Osteoblast (primary cell): ENCODE results near the gene XYLT1. TPM values are rescaled to one million over a fixed set of nuclear protein-coding genes. Genes with fewer than 3 reads are reported as not detected.

Experiments
- DNase-seq: peaks from one replicate; pipeline ENCODE4 v3.0.0; 2011; ENCODE audit warnings: low spot score, mixed read lengths; ENCODE audit not compliant: insufficient read length; ENCODE audit errors: missing footprints
- H2AFZ ChIP-seq: 2 replicates; pipeline ENCODE4 v1.6.0; 2011; ENCODE audit warnings: mild to moderate bottlenecking, low read length
- H3K27ac ChIP-seq: 2 replicates; pipeline ENCODE4 v1.5.1; 2011; ENCODE audit warnings: mild to moderate bottlenecking, low read depth, low read length, moderate library complexity
- H3K27me3 ChIP-seq: 2 replicates; pipeline ENCODE4 v1.6.0; 2012; ENCODE audit warnings: mild to moderate bottlenecking, control low read depth, inconsistent platforms, low read length, moderate library complexity; ENCODE audit not compliant: insufficient read depth
- H3K36me3 ChIP-seq: 2 replicates; pipeline ENCODE4 v1.5.1; 2011; ENCODE audit warnings: mild to moderate bottlenecking, low read length, control low read depth, moderate library complexity; ENCODE audit not compliant: insufficient read depth
- H3K4me1 ChIP-seq: 2 replicates; pipeline ENCODE4 v1.5.1; 2011; ENCODE audit warnings: mild to moderate bottlenecking, low read length, control low read depth, moderate library complexity; ENCODE audit not compliant: insufficient read depth
- H3K4me2 ChIP-seq: 2 replicates; pipeline ENCODE4 v1.6.0; 2011; ENCODE audit warnings: mild to moderate bottlenecking, low read length; ENCODE audit not compliant: insufficient read depth
- H3K4me3 ChIP-seq: fragments of 200-600 bp; sonication (generic); 3 replicates; pipeline ENCODE4 v1.5.1; 2012; ENCODE audit warnings: mild to moderate bottlenecking, low read length, inconsistent platforms; ENCODE audit not compliant: insufficient read depth
- H3K79me2 ChIP-seq: 2 replicates; pipeline ENCODE4 v1.6.0; 2012; ENCODE audit warnings: mild to moderate bottlenecking, low read length, control low read depth, inconsistent platforms; ENCODE audit not compliant: insufficient read depth
- H3K9me3 ChIP-seq: 2 replicates; pipeline ENCODE4 v1.5.1; 2011; ENCODE audit warnings: low read depth, low read length, control low read depth
- H4K20me1 ChIP-seq: 2 replicates; pipeline ENCODE4 v1.6.0; 2012; ENCODE audit warnings: mild to moderate bottlenecking, low read length, control low read depth; ENCODE audit not compliant: insufficient read depth
- total RNA-seq: library from RNA; depleted of rRNA; stranded (reverse); fragments of >200 nt; gene quantifications from 2 replicates; pipeline ENCODE4 v1.2.3, GENCODE V29; 2012
- TF ChIP-seq, protein P1 (sequence below): IDR thresholded peaks from 2 replicates; pipeline ENCODE4 v1.5.1; 2011; ENCODE audit warnings: mild to moderate bottlenecking, low read depth, low read length, moderate library complexity; ENCODE audit errors: extremely low read depth

XYLT1 gene
- total RNA-seq, 1 donor: 43.4 TPM

DNA sequence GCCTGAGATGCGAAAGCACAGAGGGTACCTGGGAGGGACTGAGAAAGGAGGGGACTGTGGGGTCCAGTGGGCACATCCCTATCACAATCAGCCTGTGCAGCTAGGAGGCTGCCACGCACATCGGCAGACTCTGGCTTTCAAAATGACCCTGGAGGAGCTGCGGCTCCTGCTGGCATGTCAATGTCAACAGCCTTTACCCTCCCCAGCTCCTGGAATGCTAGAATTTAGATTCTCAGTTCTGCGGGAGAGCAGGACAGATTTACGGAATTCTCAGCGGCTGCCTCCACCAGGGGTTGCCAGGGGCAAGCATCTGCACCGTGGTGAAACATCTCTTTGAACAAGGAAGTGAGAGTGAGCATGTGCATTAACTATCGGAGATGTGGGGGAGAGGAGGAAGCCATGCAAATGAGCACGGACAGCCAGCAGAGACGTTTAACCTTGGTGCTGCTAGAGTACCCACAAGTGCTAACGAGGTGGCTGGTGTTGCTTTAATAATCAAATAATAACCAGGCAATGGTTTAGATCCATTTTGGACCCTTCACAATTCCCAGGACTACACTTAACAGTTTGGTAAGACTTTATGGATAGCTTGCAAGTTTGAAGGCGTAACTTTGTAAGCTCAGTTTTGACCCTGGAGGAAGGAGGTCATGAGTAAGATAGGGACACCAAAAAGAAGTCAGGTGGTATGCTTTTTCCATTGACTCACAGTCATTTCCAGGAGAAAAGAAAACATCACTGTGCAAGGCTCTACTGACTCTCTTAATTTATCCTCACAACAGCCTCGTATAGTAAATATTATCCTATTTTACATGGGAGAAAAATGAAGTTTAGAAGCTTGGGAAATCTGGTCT lies 54.1 kb downstream of the XYLT1 start:
- H3K4me1 ChIP-seq: peaks cover 12% of the 10 kb centered on the region
- no peaks in the 10 kb centered on the region for H3K9me3 ChIP-seq
- peak overlapping the region; percentile 50 for H3K4me2 ChIP-seq
- H4K20me1 ChIP-seq: peaks cover 17% of the 10 kb centered on the region
- peak overlapping the region; percentile 23 for H2AFZ ChIP-seq
- peak overlapping the region; percentile 37 for H3K4me3 ChIP-seq
- peaks cover 44% of the 10 kb centered on the region for H3K79me2 ChIP-seq
- DNase-seq: peak; percentile 81
- TF ChIP-seq, protein P1, sequence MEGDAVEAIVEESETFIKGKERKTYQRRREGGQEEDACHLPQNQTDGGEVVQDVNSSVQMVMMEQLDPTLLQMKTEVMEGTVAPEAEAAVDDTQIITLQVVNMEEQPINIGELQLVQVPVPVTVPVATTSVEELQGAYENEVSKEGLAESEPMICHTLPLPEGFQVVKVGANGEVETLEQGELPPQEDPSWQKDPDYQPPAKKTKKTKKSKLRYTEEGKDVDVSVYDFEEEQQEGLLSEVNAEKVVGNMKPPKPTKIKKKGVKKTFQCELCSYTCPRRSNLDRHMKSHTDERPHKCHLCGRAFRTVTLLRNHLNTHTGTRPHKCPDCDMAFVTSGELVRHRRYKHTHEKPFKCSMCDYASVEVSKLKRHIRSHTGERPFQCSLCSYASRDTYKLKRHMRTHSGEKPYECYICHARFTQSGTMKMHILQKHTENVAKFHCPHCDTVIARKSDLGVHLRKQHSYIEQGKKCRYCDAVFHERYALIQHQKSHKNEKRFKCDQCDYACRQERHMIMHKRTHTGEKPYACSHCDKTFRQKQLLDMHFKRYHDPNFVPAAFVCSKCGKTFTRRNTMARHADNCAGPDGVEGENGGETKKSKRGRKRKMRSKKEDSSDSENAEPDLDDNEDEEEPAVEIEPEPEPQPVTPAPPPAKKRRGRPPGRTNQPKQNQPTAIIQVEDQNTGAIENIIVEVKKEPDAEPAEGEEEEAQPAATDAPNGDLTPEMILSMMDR: peak; percentile 18
- H3K27me3 ChIP-seq: no peaks in the 10 kb centered on the region
- no peaks in the 10 kb centered on the region for H3K36me3 ChIP-seq
- H3K27ac ChIP-seq: no peak overlapping the region

DNA sequence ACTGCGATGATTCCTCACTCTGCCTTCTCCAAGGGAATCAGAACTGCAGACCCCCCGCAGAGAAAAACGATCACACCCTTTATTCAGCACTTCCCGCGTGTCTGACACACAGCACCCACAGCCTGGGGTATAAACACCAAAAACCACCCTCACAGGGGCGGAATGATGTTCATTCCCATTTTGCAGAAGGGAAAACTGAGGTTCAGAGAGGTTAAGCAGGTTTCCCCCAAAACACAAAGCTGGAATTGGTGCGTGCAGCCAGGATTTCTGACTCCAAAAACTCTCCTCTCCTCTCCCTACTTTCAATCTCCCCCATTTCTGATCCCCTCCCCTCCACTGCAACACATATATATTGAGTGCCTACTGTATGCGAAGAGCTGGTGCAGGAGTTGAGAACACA lies 55.8 kb downstream of the XYLT1 start:
- no peak for DNase-seq
- peaks cover 44% of the 10 kb centered on the region for H3K79me2 ChIP-seq
- no peak overlapping the region for H3K4me3 ChIP-seq
- H3K9me3 ChIP-seq: no peaks in the 10 kb centered on the region
- peaks cover 13% of the 10 kb centered on the region for H4K20me1 ChIP-seq
- no peak overlapping the region for H3K4me2 ChIP-seq
- peaks cover 12% of the 10 kb centered on the region for H3K4me1 ChIP-seq
- H3K36me3 ChIP-seq: no peaks in the 10 kb centered on the region
- TF ChIP-seq, protein P1: no peak
- H3K27me3 ChIP-seq: no peaks in the 10 kb centered on the region
- no peak overlapping the region for H3K27ac ChIP-seq
- H2AFZ ChIP-seq: no peak overlapping the region

- no peaks in the 10 kb centered on the region for H3K36me3 ChIP-seq
- H2AFZ ChIP-seq: no peak overlapping the region
- H3K27ac ChIP-seq: no peak overlapping the region
- H3K9me3 ChIP-seq: no peaks in the 10 kb centered on the region
- H3K79me2 ChIP-seq: peaks cover 46% of the 10 kb centered on the region
- DNase-seq: no peak
- H3K4me2 ChIP-seq: no peak overlapping the region
- TF ChIP-seq, protein P1: no peak
- H4K20me1 ChIP-seq: peaks cover 13% of the 10 kb centered on the region
- H3K27me3 ChIP-seq: no peaks in the 10 kb centered on the region
- H3K4me1 ChIP-seq: peaks cover 12% of the 10 kb centered on the region
- H3K4me3 ChIP-seq: no peak overlapping the region
These were observed 56.3 kb downstream of the XYLT1 start for GRCh38 chr16:17414421-17414820.

GRCh38 chr16:17413508-17413907 lies 57.3 kb downstream of the XYLT1 start:
- Histone ChIP-seq H3K27me3 (no peaks in the 10 kb centered on the region), H3K9me3 (no peaks in the 10 kb centered on the region), H3K4me1 (peaks cover 12% of the 10 kb centered on the region), H3K79me2 (peaks cover 42% of the 10 kb centered on the region), H3K27ac (no peak overlapping the region), H3K36me3 (no peaks in the 10 kb centered on the region), H3K4me2 (no peak overlapping the region), H2AFZ (no peak overlapping the region), H3K4me3 (no peak overlapping the region), H4K20me1 (peaks cover 11% of the 10 kb centered on the region)
- DNase-seq: no peak
- TF ChIP-seq, protein P1: no peak
